A673 (cell line): ENCODE measurements around the gene VPS8.

Experiments used
- CTCF ChIP-seq: fragments of 300-800, 200-600 bp; sonication (generic); conservative IDR thresholded peaks from 2 replicates; pipeline ENCODE4 v1.5.1; 2017; ENCODE audit warnings: low read depth, mild to moderate bottlenecking, antibody characterized with exemption, low read length, moderate library complexity, mixed read lengths
- EZH2 ChIP-seq: fragments of 200-600 bp; sonication (generic); IDR thresholded peaks from 2 replicates; pipeline ENCODE4 v1.6.1; 2017; ENCODE audit warnings: borderline replicate concordance, low read depth, mild to moderate bottlenecking, mixed read lengths, antibody characterized with exemption, low read length; ENCODE audit not compliant: poor library complexity, severe bottlenecking

GRCh38 chr3:184887574-184887973, 75.6 kb downstream of the VPS8 start:
- no peak for TF ChIP-seq CTCF
- no peak for TF ChIP-seq EZH2
